OCI-M2 (cell line): ENCODE measurements around the gene ATP8A2.

Experiments used
- DNase-seq: peaks from one replicate; lab custom pipeline; 2025; ENCODE audit not compliant: unreplicated experiment; lab: John Stamatoyannopoulos, UW

The ATP8A2 gene

GRCh38 chr13:25844559-25845434, 473.0 kb downstream of the ATP8A2 start:
- DNase-seq = no peak

DNA sequence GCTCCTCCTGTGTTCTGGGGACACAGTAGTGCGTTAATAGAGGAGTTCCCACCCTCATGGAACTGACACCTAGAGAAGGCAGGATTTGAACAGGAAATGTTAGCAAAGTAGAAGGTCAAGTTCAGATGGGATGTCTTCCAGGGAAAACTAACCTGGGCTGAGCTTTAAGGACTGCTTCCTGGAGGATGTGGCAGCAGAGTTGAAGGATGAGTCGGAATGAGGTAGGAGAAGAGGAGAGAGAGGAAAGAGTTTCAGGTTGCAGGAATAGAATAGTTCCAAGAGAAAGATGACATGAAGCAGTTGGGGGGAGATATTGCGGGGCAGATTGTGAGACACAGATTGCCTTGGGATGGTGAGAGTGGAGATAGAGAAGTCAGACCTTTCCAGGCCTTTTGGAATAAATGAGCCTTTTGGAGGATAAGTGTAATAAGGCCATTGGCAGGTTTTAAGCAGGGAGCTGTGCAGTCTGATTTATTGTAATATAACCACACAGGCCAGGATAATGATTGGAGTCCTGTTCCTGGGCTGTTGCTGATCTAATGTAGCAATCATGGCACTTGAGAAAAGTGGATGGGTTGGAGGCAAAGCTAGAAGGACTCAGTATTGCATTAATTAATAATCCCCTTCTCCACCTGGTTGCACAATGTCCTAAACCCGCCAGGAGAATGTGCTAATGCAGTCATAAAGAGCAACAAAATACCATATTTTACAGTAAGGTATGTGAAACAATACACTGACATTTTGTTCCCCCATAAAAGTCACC, 474.6 kb downstream of the ATP8A2 start:
- no peak for DNase-seq

GRCh38 chr13:25847145-25847544, 475.4 kb downstream of the ATP8A2 start:
- DNase-seq = no peak

GRCh38 chr13:25847635-25848626, 476.2 kb downstream of the ATP8A2 start:
- no peak for DNase-seq

- DNase-seq = no peak
These were observed 477.3 kb downstream of the ATP8A2 start for GRCh38 chr13:25848812-25849745.

- DNase-seq = no peak
These were observed 486.1 kb downstream of the ATP8A2 start for GRCh38 chr13:25857830-25858229.

- DNase-seq = no peak
These were observed 487.8 kb downstream of the ATP8A2 start for GRCh38 chr13:25859528-25859927.

DNA sequence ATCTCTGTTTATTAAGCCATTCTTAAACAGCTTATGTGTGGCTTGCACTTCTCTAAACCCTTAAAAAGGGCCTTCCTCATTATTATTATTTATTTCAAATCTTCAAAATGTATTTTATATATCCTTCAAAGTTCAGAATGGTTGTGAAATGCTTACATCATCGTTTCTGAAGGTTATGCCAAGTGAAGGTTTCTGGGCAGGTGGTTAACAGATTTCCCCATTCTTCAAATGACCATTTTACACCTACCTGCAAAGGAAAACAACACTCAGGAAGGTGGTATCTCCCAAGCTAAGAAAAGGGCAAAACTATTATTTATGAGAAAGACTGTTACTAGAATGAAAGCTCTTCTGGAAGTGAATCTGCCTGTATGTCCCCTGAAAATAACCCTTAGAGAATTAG, 488.5 kb downstream of the ATP8A2 start:
- DNase-seq = no peak

GRCh38 chr13:25860862-25861261, 489.1 kb downstream of the ATP8A2 start:
- no peak for DNase-seq

GRCh38 chr13:25862156-25862555, 490.4 kb downstream of the ATP8A2 start:
- DNase-seq = no peak

GRCh38 chr13:25864116-25864515, 492.3 kb downstream of the ATP8A2 start:
- DNase-seq = no peak

- no peak for DNase-seq
These were observed 493.2 kb downstream of the ATP8A2 start for GRCh38 chr13:25864936-25865335.

GRCh38 chr13:25865391-25865790, 493.6 kb downstream of the ATP8A2 start:
- DNase-seq = no peak

- no peak for DNase-seq
These were observed 495.3 kb downstream of the ATP8A2 start for GRCh38 chr13:25867038-25867437.

DNA sequence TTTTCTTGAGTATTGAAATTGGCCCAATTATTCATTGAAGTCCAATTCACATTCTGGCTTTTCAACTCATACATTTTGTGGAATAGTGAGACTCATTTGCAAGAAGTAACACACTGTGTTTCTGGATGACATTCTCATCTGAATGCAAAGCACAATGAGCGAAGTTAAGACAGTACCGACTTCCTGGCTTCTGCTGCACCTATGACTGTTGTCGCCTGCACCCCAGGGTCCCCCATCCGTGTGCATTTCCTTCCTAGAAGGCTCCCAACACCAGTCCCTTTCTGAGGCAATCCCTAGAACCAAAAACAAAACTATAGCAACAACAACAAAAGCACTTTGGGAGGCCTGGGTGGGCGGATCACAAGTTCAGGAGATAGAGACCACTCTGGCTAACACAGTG, 496.7 kb downstream of the ATP8A2 start:
- DNase-seq = no peak

- DNase-seq = no peak
These were observed 498.2 kb downstream of the ATP8A2 start for GRCh38 chr13:25869941-25870340.

GRCh38 chr13:25871389-25872125, 499.8 kb downstream of the ATP8A2 start:
- DNase-seq = no peak

- DNase-seq = no peak
These were observed 500.9 kb downstream of the ATP8A2 start for GRCh38 chr13:25872481-25873241.

DNA sequence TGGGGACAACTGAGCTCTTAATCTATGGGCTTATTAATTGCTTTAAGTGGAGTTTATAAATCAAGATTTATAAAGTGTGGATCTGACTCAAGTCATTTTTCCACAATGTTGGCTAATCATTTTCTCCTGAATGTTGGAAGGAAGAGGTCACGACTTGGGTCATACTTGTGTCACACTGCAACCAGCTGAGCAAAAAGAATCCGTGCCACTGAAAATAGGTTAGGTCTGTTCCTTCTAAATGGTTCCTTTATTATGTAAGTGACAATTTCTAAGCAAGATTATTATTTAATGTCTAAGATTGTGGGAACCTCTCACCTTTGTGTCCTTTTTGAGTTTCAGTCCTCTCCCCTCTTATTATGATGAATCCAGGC, 501.5 kb downstream of the ATP8A2 start:
- DNase-seq = no peak
